Measurements from ENCODE around the gene PTPRK.

DNA sequence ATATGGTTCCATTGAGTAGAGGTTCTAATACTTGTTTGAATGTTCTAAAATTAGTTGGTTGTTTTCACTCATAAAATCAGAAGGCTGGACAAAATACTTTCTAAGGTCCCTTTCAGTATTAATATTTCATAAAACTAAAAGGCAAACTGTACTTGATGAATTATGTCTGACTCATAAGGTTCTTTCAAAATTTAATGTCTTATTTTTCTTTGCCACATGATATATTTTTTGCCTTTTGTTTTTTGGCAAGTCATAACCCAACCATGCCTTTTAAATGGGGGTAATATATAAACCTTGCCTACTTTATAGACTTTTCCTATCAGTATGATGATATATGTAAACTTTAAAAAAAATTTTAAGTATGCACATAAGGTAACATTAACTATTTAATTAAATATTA lies 244.7 kb downstream of the PTPRK start:
- TF ChIP-seq CTCF (IDR thresholded peaks at IDR 0.05) (no peak), POLR2A (IDR thresholded peaks at IDR 0.05) (no peak)
